GM19023 (cell line): ENCODE measurements around the gene TNP2.

ENCODE experiments used
- ATAC-seq: cut with Tn5 transposase; IDR thresholded peaks from one replicate; pipeline ENCODE4 v1.9.1; 2021; ENCODE audit warnings: mild to moderate bottlenecking, moderate library complexity; ENCODE audit not compliant: unreplicated experiment

TNP2 gene

GRCh38 chr16:11258553-11259492 lies 10.3 kb downstream of the TNP2 start:
- ATAC-seq: no peak

- ATAC-seq: no peak
Observed at GRCh38 chr16:11257131-11257938, 11.8 kb downstream of the TNP2 start.

- ATAC-seq: no peak
Observed at GRCh38 chr16:11256661-11257130, 12.4 kb downstream of the TNP2 start.

- ATAC-seq: peak; percentile 54
Observed at GRCh38 chr16:11255737-11256660, 13.1 kb downstream of the TNP2 start, which contains the start of gene SOCS1. SOCS1 (minus strand) TSS chr16:11256204; CDS start chr16:11255478, 726 bp downstream.

GRCh38 chr16:11254913-11255736 lies 14.0 kb downstream of the TNP2 start:
- ATAC-seq: peak; percentile 1

- ATAC-seq: no peak
Observed at GRCh38 chr16:11253995-11254912, 14.9 kb downstream of the TNP2 start.

- ATAC-seq: no peak
Observed at GRCh38 chr16:11253009-11253994, 15.8 kb downstream of the TNP2 start.

GRCh38 chr16:11252482-11252931 lies 16.6 kb downstream of the TNP2 start:
- no peak for ATAC-seq

- no peak for ATAC-seq
Observed at GRCh38 chr16:11251525-11252481, 17.3 kb downstream of the TNP2 start.

- ATAC-seq: no peak
Observed at GRCh38 chr16:11250786-11251524, 18.2 kb downstream of the TNP2 start.

- ATAC-seq: no peak
Observed at GRCh38 chr16:11250091-11250785, 18.9 kb downstream of the TNP2 start.

GRCh38 chr16:11249233-11250061 lies 19.7 kb downstream of the TNP2 start:
- no peak for ATAC-seq

GRCh38 chr16:11248133-11248532 lies 21.0 kb downstream of the TNP2 start:
- no peak for ATAC-seq

- no peak for ATAC-seq
Observed at GRCh38 chr16:11245988-11246387, 23.1 kb downstream of the TNP2 start.
